Right cardiac atrium (tissue), 5 donors: ENCODE data around the gene PTCD2. TPM values are rescaled to one million over a fixed set of nuclear protein-coding genes. Genes with fewer than 3 reads are reported as not detected.
A peak's percentile ranks its signal among the peaks of the same experiment; 100 is the strongest.
"Not testable (repeated sequence)": the region's sequence is repeated elsewhere in the genome, so short reads cannot be mapped to it uniquely, and the experiment has no call there.

Experiments used
- ATAC-seq, 2 donors: fragments of 200-7000 bp; cut with Tn5 transposase; one replicate each; pipeline versions ENCODE4 v1.8.0 to v1.9.1; 2020; ENCODE audit warnings: moderate library complexity in 2 of 2, mild to moderate bottlenecking in 1 of 2
- DNase-seq, 3 donors: peaks; one replicate each; pipeline ENCODE4 v3.0.0-alpha.2; 2020
- H3K27ac ChIP-seq: one replicate; pipeline ENCODE4 v1.5.1; 2013; ENCODE audit warnings: mild to moderate bottlenecking, low read length, control low read depth, moderate library complexity
- H3K27me3 ChIP-seq: one replicate; pipeline ENCODE4 v1.6.1; 2013; ENCODE audit not compliant: control insufficient read depth, insufficient read depth
- H3K4me1 ChIP-seq: one replicate; pipeline ENCODE4 v1.6.1; 2013; ENCODE audit warnings: low read length; ENCODE audit not compliant: control insufficient read depth, insufficient read depth
- H3K4me3 ChIP-seq: one replicate; pipeline ENCODE4 v1.5.1; 2013; ENCODE audit warnings: low read length, control low read depth
- H3K9me3 ChIP-seq: one replicate; pipeline ENCODE4 v1.6.1; 2013; ENCODE audit warnings: low read length; ENCODE audit not compliant: control insufficient read depth
- WGBS: extraction: QIAGEN DNeasy Blood & Tissue Kit; methylation state at CpG from one replicate; pipeline ENCODE4 v1.1.7; 2013; 5-methylcytosine and 5-hydroxymethylcytosine counted together
- intact Hi-C, 4 donors: fragments of 100-400 bp; cut with DNase I; formaldehyde crosslinking; loops; one replicate each; pipeline versions ENCODE4 v1.11.0 to v1.14.0; 2022 to 2023
- polyA plus RNA-seq: library from polyadenylated mRNA; stranded (reverse); fragments of 200-250 nt; gene quantifications from one replicate; pipeline ENCODE4 v1.2.3, GENCODE V29; 2013
- total RNA-seq, 4 donors: library from RNA; stranded (reverse); fragmentation: NEBNext Ultra II Directional; extraction: Animal tissue kit (Norgen Biotek cat#: 25700); gene quantifications; one replicate each; pipeline ENCODE4 v1.2.1, GENCODE V29; 2021
- donor health status: healthy with polysubstance abuse.
- donor health status: DM: no; HTN: yes; CAD: no.
- donor health status: DM: no; HTN: no; CAD: no.
- donor health status: DM: no; HTN: yes; CAD: no; lungs with severe emphysema.
- donor health status: DM: yes; HTN: yes; CAD: no.

The PTCD2 gene
- total and polyA plus RNA-seq, 5 donors, result 6.9 to 14.0 (median 11.5) TPM

- ATAC-seq (peak in 1 of 2 donors; percentile 18), DNase-seq (no peak)
- H3K4me1 ChIP-seq, result no peaks in the 10 kb centered on the region
- H3K27me3 ChIP-seq, result no peaks in the 10 kb centered on the region
- 52% methylated on average over 2 of the region's 2 CpGs for WGBS
- H3K27ac ChIP-seq, result no peak overlapping the region
- peaks cover 5% of the 10 kb centered on the region for H3K9me3 ChIP-seq
- intact Hi-C loops, result no loop called here
- no peak overlapping the region for H3K4me3 ChIP-seq
Observed at GRCh38 chr5:72402381-72402890, 82.3 kb downstream of the PTCD2 start.

- WGBS, result 50% methylated on average over 4 of the region's 4 CpGs
- no peak overlapping the region for H3K27ac ChIP-seq
- ATAC-seq, result no peak
- peak in 2 of 3 donors; percentile 18 to 61 for DNase-seq
- intact Hi-C loops, result no loop called here
- no peaks in the 10 kb centered on the region for H3K4me1 ChIP-seq
- no peak overlapping the region for H3K4me3 ChIP-seq
- H3K27me3 ChIP-seq, result no peaks in the 10 kb centered on the region
- H3K9me3 ChIP-seq, result peaks cover 5% of the 10 kb centered on the region
Observed at GRCh38 chr5:72402959-72403628, 82.9 kb downstream of the PTCD2 start.

DNA sequence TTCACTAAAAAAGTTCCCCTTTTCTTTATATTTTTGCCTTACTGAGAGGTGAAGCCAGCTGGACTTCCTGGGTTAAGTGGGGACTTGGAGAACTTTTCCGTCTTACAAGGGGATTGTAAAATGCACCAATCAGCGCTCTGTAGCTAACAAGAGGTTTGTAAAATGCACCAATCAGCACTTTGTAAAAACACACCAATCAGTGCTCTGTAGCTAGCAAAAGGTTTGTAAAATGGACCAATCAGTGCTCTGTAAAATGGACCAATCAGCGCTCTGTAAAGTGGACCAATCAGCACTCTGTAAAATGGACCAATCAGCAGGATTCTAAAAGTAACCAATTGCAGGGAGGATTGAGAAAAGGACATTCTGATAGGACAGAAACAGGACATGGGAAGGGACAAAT, 84.6 kb downstream of the PTCD2 start:
- intact Hi-C loops, ATAC-seq, H3K27me3 ChIP-seq, DNase-seq, H3K9me3 ChIP-seq, H3K27ac ChIP-seq, H3K4me1 ChIP-seq, H3K4me3 ChIP-seq: not testable (repeated sequence)
- whole genome bisulfite sequencing, result 98% methylated on average over 3 of the region's 3 CpGs

DNA sequence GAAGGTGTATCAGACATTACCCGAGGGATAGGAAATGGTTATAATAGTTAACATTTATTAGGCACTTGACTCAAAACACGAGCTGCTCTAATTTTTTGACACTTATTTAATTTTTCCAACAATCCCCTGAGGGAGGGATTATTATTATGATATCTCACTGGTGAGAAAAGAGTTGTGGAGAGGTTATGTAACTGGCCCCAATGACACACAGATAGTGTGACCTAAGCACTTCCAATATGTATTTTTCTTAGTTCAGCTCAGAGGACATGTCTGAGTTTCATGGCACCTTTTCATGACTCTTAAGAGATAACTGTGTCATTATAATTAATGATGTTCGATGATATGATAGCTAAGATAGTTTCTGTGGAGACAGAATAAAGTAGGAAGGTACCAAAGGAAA, 86.9 kb downstream of the PTCD2 start:
- Histone ChIP-seq H3K4me1 (peaks cover 1% of the 10 kb centered on the region), H3K27ac (no peak overlapping the region), H3K27me3 (no peaks in the 10 kb centered on the region), H3K4me3 (no peak overlapping the region), H3K9me3 (no peaks in the 10 kb centered on the region)
- DNase-seq, result no peak
- intact Hi-C loops, result no loop called here
- WGBS, result 56% methylated on average over 3 of the region's 3 CpGs
- peak in 1 of 2 donors; percentile 51 for ATAC-seq

- Histone ChIP-seq H3K27ac (no peak overlapping the region), H3K9me3 (no peaks in the 10 kb centered on the region), H3K4me3 (no peak overlapping the region), H3K4me1 (peaks cover 1% of the 10 kb centered on the region), H3K27me3 (no peaks in the 10 kb centered on the region)
- no peak for ATAC-seq
- DNase-seq, result no peak
- intact Hi-C loops, result no loop called here
- WGBS, result 89% methylated on average over 2 of the region's 2 CpGs
Observed at GRCh38 chr5:72407541-72407940, 87.4 kb downstream of the PTCD2 start.

- DNase-seq, result no peak
- H3K4me1 ChIP-seq, result peaks cover 1% of the 10 kb centered on the region
- H3K27ac ChIP-seq, result no peak overlapping the region
- 89% methylated on average over 5 of the region's 5 CpGs for WGBS
- no peaks in the 10 kb centered on the region for H3K27me3 ChIP-seq
- H3K4me3 ChIP-seq, result no peak overlapping the region
- intact Hi-C loops, result no loop called here
- ATAC-seq, result no peak
- H3K9me3 ChIP-seq, result no peaks in the 10 kb centered on the region
Observed at GRCh38 chr5:72408127-72408526, 88.0 kb downstream of the PTCD2 start.

DNA sequence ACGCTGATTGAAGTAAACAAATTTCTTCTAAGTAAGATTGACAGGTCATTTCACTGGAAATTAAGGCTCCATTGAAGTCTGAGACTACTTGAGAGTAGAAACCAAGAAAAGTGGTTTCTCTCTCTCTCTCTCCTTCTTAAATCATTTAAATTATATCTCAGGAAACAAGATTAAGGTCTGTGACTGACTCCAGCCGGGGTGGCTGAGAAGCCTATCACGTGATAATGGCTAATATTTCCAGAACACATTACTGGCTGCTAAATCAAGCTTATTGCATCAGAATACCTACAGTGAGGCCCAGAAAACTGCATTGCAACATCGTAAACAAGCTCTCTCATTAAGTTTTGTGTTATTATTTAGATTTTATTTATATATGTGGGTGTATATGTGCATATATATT, 88.4 kb downstream of the PTCD2 start:
- 38% methylated on average over 4 of the region's 4 CpGs for WGBS
- Histone ChIP-seq H3K4me1 (peaks cover 1% of the 10 kb centered on the region), H3K27me3 (no peaks in the 10 kb centered on the region), H3K9me3 (no peaks in the 10 kb centered on the region), H3K27ac (no peak overlapping the region), H3K4me3 (no peak overlapping the region)
- ATAC-seq (peak in 1 of 2 donors; percentile 63), DNase-seq (peak in 2 of 3 donors; percentile 17 to 31)
- intact Hi-C loops, result no loop called here

- Histone ChIP-seq H3K9me3 (no peaks in the 10 kb centered on the region), H3K4me1 (peaks cover 1% of the 10 kb centered on the region), H3K4me3 (no peak overlapping the region), H3K27me3 (no peaks in the 10 kb centered on the region), H3K27ac (no peak overlapping the region)
- no peak for ATAC-seq
- WGBS, result 86% methylated on average over 4 of the region's 4 CpGs
- no peak for DNase-seq
- intact Hi-C loops, result no loop called here
Observed at GRCh38 chr5:72410688-72411295, 90.6 kb downstream of the PTCD2 start.

GRCh38 chr5:72412283-72413055, 92.3 kb downstream of the PTCD2 start:
- H3K9me3 ChIP-seq, result no peaks in the 10 kb centered on the region
- DNase-seq (no peak), ATAC-seq (no peak)
- H3K27ac ChIP-seq, result no peak overlapping the region
- intact Hi-C loops, result no loop called here
- H3K4me1 ChIP-seq, result peaks cover 1% of the 10 kb centered on the region
- no peak overlapping the region for H3K4me3 ChIP-seq
- WGBS, result 76% methylated on average over 4 of the region's 4 CpGs
- no peaks in the 10 kb centered on the region for H3K27me3 ChIP-seq

DNA sequence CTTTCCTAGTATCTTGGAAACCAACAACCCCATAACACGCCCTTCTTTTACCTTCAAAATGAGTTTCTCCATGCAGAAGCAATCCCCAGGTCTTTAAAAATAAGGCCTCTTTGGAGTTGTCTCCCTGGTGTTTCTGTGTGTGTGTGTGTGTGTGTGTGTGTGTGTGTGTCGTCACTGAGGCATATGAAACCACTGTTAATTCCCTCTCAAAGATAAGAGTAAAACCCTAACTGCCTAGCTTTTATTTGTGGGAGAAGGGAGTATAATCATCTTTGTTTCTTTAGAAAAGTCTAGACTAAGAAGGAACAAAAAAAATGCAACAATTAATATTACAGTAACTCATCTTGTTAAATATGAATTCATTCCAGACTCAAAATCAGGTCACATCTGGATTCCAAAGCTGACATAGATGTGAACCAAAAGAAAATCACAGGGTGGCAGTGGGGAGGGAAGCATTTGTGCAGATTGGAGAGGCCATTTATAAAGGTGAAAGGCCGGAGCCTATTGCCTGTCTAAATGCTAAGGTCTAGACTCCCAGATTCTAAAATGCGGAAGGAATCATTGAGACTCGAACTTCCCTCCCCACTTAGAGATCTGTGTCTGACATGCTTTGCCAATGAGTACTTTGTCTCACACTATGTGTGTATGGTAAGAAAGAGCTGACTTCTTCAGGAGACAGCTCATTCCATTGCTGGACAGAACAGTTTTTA, 95.6 kb downstream of the PTCD2 start:
- WGBS, result 87% methylated on average over 5 of the region's 5 CpGs
- Histone ChIP-seq H3K27ac (no peak overlapping the region), H3K9me3 (no peaks in the 10 kb centered on the region), H3K27me3 (no peaks in the 10 kb centered on the region), H3K4me1 (peaks cover 1% of the 10 kb centered on the region), H3K4me3 (no peak overlapping the region)
- intact Hi-C loops, result no loop called here
- ATAC-seq (no peak), DNase-seq (no peak)
